ENCODE data around the gene NACC1. TPM values are rescaled to one million over a fixed set of nuclear protein-coding genes. Genes with fewer than 3 reads are reported as not detected.
A peak's percentile ranks its signal among the peaks of the same experiment; 100 is the strongest.
"Not testable (repeated sequence)": the region's sequence is repeated elsewhere in the genome, so short reads cannot be mapped to it uniquely, and the experiment has no call there.

The NACC1 gene
- total and polyA plus RNA-seq, 4 donors, result 0.86 to 24.7 (median 17.7) TPM

GRCh38 chr19:13164343-13165161 lies 46.5 kb downstream of the NACC1 start:
- Histone ChIP-seq H3K9me3 (ENCODE audit: control insufficient read depth in 4 of 4, low read length in 3 of 4) (no peaks in the 10 kb centered on the region), H3K36me3 (ENCODE audit: control insufficient read depth in 4 of 4, insufficient read depth in 3 of 4, low read depth in 1 of 4, low read length in 3 of 4) (no peaks in the 10 kb centered on the region), H3K4me3 (ENCODE audit: low read depth in 1 of 3, low read length in 3 of 3) (no peak overlapping the region), H3K4me1 (ENCODE audit: control insufficient read depth in 4 of 4, insufficient read depth in 4 of 4, low read length in 3 of 4) (peaks cover 9 to 50% (median 22%) of the 10 kb centered on the region in 4 donors), H3K9ac (ENCODE audit: low read depth in 1 of 2, low read length in 2 of 2) (no peak overlapping the region), H3K27ac (ENCODE audit: low read depth in 1 of 2, low read length in 2 of 2) (peak overlapping the region; percentile 87 to 94), H3K27me3 (ENCODE audit: control insufficient read depth in 4 of 4, insufficient read depth in 4 of 4, low read length in 3 of 4) (no peaks in the 10 kb centered on the region)
- TF ChIP-seq SP1 (IDR thresholded peaks at IDR 0.05), result peak; percentile 30
- TF ChIP-seq, protein P1, sequence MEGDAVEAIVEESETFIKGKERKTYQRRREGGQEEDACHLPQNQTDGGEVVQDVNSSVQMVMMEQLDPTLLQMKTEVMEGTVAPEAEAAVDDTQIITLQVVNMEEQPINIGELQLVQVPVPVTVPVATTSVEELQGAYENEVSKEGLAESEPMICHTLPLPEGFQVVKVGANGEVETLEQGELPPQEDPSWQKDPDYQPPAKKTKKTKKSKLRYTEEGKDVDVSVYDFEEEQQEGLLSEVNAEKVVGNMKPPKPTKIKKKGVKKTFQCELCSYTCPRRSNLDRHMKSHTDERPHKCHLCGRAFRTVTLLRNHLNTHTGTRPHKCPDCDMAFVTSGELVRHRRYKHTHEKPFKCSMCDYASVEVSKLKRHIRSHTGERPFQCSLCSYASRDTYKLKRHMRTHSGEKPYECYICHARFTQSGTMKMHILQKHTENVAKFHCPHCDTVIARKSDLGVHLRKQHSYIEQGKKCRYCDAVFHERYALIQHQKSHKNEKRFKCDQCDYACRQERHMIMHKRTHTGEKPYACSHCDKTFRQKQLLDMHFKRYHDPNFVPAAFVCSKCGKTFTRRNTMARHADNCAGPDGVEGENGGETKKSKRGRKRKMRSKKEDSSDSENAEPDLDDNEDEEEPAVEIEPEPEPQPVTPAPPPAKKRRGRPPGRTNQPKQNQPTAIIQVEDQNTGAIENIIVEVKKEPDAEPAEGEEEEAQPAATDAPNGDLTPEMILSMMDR (IDR thresholded peaks at IDR 0.05; ENCODE audit: low read depth, low read length, missing input control), result no peak
- TF ChIP-seq JUND (IDR thresholded peaks at IDR 0.05), result no peak
- peak; percentile 53 for TF ChIP-seq NR2F2 (IDR thresholded peaks at IDR 0.05)
- 54% methylated on average over 19 of the region's 19 CpGs for whole genome bisulfite sequencing
- no peak for DNase-seq (ENCODE audit: low spot score)

DNA sequence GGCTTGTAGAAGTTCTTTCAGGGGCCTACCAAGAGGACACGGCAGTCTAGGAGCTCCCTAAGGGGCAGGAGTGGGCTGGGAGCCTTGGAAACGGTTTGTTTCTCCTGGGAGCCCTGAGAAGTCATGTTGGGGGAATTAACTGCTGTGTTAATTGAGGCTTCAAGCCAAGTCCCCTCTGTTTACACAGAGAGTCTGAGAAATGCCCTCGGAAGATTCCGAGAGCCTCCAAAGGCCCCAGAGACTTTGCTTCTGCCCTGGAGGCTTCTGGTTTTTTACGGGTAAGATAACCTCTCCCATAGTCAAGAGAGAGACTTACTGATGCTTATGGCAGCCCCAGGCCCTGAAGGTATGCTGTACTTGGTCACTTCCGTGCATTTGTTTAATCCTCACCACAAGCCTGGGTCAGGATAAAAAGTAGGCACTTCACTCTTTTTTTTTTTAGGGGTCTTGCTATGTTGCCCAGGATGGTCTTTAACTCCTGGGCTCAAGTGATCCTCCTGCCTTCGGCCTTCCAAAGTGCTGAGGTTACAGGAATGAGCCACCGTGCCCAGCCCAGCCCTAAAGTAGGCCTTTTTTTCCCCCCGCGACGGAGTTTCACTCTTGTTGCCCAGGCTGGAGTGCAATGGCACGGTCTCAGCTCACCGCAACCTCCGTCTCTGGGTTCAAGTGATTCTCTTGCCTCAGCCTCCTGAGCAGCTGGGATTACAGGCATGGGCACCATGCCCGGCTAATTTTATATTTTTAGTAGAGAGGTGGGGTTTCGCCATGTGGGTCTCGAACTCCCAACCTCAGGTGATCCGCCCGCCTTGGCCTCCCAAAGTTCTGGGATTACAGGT lies 47.3 kb downstream of the NACC1 start:
- no peak for DNase-seq (ENCODE audit: low spot score)
- H3K4me3 ChIP-seq (ENCODE audit: low read depth in 1 of 3, low read length in 3 of 3), result no peak overlapping the region
- H3K36me3 ChIP-seq (ENCODE audit: control insufficient read depth in 4 of 4, insufficient read depth in 3 of 4, low read depth in 1 of 4, low read length in 3 of 4), result no peaks in the 10 kb centered on the region
- 88% methylated on average over 19 of the region's 19 CpGs for WGBS
- H3K4me1 ChIP-seq (ENCODE audit: control insufficient read depth in 4 of 4, insufficient read depth in 4 of 4, low read length in 3 of 4), result peaks cover 9 to 50% (median 22%) of the 10 kb centered on the region in 4 donors
- no peak for TF ChIP-seq FOXA2 (IDR thresholded peaks at IDR 0.05)
- no peak for TF ChIP-seq TAF1 (conservative IDR thresholded peaks at IDR 0.05)
- TF ChIP-seq, protein P2, sequence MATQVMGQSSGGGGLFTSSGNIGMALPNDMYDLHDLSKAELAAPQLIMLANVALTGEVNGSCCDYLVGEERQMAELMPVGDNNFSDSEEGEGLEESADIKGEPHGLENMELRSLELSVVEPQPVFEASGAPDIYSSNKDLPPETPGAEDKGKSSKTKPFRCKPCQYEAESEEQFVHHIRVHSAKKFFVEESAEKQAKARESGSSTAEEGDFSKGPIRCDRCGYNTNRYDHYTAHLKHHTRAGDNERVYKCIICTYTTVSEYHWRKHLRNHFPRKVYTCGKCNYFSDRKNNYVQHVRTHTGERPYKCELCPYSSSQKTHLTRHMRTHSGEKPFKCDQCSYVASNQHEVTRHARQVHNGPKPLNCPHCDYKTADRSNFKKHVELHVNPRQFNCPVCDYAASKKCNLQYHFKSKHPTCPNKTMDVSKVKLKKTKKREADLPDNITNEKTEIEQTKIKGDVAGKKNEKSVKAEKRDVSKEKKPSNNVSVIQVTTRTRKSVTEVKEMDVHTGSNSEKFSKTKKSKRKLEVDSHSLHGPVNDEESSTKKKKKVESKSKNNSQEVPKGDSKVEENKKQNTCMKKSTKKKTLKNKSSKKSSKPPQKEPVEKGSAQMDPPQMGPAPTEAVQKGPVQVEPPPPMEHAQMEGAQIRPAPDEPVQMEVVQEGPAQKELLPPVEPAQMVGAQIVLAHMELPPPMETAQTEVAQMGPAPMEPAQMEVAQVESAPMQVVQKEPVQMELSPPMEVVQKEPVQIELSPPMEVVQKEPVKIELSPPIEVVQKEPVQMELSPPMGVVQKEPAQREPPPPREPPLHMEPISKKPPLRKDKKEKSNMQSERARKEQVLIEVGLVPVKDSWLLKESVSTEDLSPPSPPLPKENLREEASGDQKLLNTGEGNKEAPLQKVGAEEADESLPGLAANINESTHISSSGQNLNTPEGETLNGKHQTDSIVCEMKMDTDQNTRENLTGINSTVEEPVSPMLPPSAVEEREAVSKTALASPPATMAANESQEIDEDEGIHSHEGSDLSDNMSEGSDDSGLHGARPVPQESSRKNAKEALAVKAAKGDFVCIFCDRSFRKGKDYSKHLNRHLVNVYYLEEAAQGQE (IDR thresholded peaks at IDR 0.05), result no peak
- TF ChIP-seq, protein P1 (IDR thresholded peaks at IDR 0.05; ENCODE audit: low read depth, low read length, missing input control), result no peak
- TF ChIP-seq, protein P3, sequence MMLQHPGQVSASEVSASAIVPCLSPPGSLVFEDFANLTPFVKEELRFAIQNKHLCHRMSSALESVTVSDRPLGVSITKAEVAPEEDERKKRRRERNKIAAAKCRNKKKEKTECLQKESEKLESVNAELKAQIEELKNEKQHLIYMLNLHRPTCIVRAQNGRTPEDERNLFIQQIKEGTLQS (IDR thresholded peaks at IDR 0.05), result no peak
- no peak for TF ChIP-seq SP1 (IDR thresholded peaks at IDR 0.05)
- TF ChIP-seq GABPA (IDR thresholded peaks at IDR 0.05 in 1 of 2, conservative IDR thresholded peaks at IDR 0.05 in 1 of 2), result no peak
- TF ChIP-seq, protein P4, sequence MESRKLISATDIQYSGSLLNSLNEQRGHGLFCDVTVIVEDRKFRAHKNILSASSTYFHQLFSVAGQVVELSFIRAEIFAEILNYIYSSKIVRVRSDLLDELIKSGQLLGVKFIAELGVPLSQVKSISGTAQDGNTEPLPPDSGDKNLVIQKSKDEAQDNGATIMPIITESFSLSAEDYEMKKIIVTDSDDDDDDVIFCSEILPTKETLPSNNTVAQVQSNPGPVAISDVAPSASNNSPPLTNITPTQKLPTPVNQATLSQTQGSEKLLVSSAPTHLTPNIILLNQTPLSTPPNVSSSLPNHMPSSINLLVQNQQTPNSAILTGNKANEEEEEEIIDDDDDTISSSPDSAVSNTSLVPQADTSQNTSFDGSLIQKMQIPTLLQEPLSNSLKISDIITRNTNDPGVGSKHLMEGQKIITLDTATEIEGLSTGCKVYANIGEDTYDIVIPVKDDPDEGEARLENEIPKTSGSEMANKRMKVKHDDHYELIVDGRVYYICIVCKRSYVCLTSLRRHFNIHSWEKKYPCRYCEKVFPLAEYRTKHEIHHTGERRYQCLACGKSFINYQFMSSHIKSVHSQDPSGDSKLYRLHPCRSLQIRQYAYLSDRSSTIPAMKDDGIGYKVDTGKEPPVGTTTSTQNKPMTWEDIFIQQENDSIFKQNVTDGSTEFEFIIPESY (IDR thresholded peaks at IDR 0.05), result no peak
- no peak for TF ChIP-seq JUND (IDR thresholded peaks at IDR 0.05)
- TF ChIP-seq EGR1 (IDR thresholded peaks at IDR 0.05; ENCODE audit: low read depth in 2 of 2), result no peak
- no peak for TF ChIP-seq HNF4A (conservative IDR thresholded peaks at IDR 0.05)
- H3K27ac ChIP-seq (ENCODE audit: low read depth in 1 of 2, low read length in 2 of 2), result peak overlapping the region; percentile 87 to 94
- no peaks in the 10 kb centered on the region for H3K27me3 ChIP-seq (ENCODE audit: control insufficient read depth in 4 of 4, insufficient read depth in 4 of 4, low read length in 3 of 4)
- no peak overlapping the region for H3K9ac ChIP-seq (ENCODE audit: low read depth in 1 of 2, low read length in 2 of 2)
- H3K9me3 ChIP-seq (ENCODE audit: control insufficient read depth in 4 of 4, low read length in 3 of 4), result no peaks in the 10 kb centered on the region

- H3K9me3 ChIP-seq (ENCODE audit: control insufficient read depth in 4 of 4, low read length in 3 of 4); H3K9ac ChIP-seq (ENCODE audit: low read depth in 1 of 2, low read length in 2 of 2); H3K36me3 ChIP-seq (ENCODE audit: control insufficient read depth in 4 of 4, insufficient read depth in 3 of 4, low read depth in 1 of 4, low read length in 3 of 4); H3K27me3 ChIP-seq (ENCODE audit: control insufficient read depth in 4 of 4, insufficient read depth in 4 of 4, low read length in 3 of 4); DNase-seq (ENCODE audit: low spot score); H3K4me3 ChIP-seq (ENCODE audit: low read depth in 1 of 3, low read length in 3 of 3): not testable (repeated sequence)
- 98% methylated on average over 3 of the region's 3 CpGs for WGBS
- Histone ChIP-seq H3K4me1 (ENCODE audit: control insufficient read depth in 4 of 4, insufficient read depth in 4 of 4, low read length in 3 of 4) (peaks cover 9 to 50% (median 22%) of the 10 kb centered on the region in 4 donors), H3K27ac (ENCODE audit: low read depth in 1 of 2, low read length in 2 of 2) (peak overlapping the region in 1 of 2 donors; percentile 40)
Observed at GRCh38 chr19:13166151-13166550, 48.1 kb downstream of the NACC1 start.
